Gastroesophageal sphincter (tissue), 3 donors: ENCODE measurements around the gene NRSN1.

Source experiments
- EP300 ChIP-seq: sonication (generic); formaldehyde crosslinking; IDR thresholded peaks from one replicate; pipeline ENCODE4 v1.6.1; 2017; ENCODE audit warnings: antibody characterized with exemption, mild to moderate bottlenecking
- POLR2A ChIP-seq, 2 donors: fragments of 450-650 bp; IDR thresholded peaks; one replicate each; pipeline ENCODE4 v1.6.1; 2017; ENCODE audit warnings: antibody characterized with exemption in 2 of 2, mild to moderate bottlenecking in 2 of 2, moderate library complexity in 1 of 2
- POLR2AphosphoS5 ChIP-seq: sonication (generic); formaldehyde crosslinking; IDR thresholded peaks from one replicate; pipeline ENCODE4 v1.6.1; 2017; ENCODE audit warnings: antibody characterized with exemption
- TF ChIP-seq, protein P1 (sequence below), 4 experiments: fragments of 200-600 bp in 2 of 4; fragments of 450-650 bp in 2 of 4; sonication (generic) in 1 of 4; IDR thresholded peaks; one replicate each; pipeline ENCODE4 v1.5.1; 2017 to 2019; ENCODE audit warnings: antibody characterized with exemption in 4 of 4, mild to moderate bottlenecking in 2 of 4, moderate library complexity in 2 of 4

DNA sequence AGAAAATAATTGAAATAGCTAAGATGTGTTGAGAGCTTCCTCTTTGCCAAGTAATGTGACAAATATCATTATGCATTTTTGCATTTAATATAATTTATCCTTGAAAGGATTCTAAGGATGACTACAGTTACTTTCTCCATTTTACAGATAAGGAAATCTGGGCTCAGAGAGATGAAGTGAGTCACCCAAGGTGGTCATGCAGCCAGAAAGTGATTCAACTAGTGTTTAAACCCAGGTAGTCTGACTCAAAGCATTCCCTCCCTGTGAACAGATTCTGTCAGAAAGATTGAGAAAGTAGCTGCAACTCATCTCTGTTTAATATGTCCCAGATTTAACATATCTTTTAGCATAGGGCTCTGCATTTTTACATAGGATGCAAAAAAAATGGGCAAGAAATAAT, 28.1 kb downstream of the NRSN1 start:
- TF ChIP-seq, protein P1, sequence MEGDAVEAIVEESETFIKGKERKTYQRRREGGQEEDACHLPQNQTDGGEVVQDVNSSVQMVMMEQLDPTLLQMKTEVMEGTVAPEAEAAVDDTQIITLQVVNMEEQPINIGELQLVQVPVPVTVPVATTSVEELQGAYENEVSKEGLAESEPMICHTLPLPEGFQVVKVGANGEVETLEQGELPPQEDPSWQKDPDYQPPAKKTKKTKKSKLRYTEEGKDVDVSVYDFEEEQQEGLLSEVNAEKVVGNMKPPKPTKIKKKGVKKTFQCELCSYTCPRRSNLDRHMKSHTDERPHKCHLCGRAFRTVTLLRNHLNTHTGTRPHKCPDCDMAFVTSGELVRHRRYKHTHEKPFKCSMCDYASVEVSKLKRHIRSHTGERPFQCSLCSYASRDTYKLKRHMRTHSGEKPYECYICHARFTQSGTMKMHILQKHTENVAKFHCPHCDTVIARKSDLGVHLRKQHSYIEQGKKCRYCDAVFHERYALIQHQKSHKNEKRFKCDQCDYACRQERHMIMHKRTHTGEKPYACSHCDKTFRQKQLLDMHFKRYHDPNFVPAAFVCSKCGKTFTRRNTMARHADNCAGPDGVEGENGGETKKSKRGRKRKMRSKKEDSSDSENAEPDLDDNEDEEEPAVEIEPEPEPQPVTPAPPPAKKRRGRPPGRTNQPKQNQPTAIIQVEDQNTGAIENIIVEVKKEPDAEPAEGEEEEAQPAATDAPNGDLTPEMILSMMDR (IDR thresholded peaks at IDR 0.05): no peak
- no peak for TF ChIP-seq EP300
- no peak for TF ChIP-seq POLR2A (IDR thresholded peaks at IDR 0.05)
- no peak for TF ChIP-seq POLR2AphosphoS5
